ENCODE measurements around the gene SACS. TPM values are rescaled to one million over a fixed set of nuclear protein-coding genes. Genes with fewer than 3 reads are reported as not detected.

The SACS gene
- total RNA-seq, 2 donors from 2014 or later = 15.2 to 29.2 TPM

DNA sequence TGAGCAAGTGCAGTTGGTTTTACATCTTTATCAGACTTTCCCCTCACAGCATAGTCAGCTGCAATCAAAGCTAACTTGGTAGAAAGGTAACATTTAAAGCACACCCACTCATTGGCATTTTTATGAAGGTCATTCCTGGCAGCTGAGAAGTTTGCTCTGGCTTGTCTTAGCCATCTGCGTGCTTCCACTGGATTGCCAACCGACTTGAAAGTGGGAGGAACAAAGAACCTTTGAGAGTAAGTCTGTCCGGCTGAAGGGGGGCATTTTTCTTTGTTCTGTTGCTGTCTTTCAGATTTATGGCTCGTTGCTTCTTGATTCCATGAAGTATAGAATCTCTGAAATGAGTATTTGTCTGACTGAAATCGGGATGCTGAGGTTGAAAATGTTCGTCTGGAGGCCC, 103.1 kb downstream of the SACS start:
- no peaks in the 10 kb centered on the region for H3K27me3 ChIP-seq
- no peak for TF ChIP-seq CTCF (IDR thresholded peaks at IDR 0.05)
- no peaks in the 10 kb centered on the region for H3K36me3 ChIP-seq
- H3K4me1 ChIP-seq = no peaks in the 10 kb centered on the region
- no peak overlapping the region for H3K27ac ChIP-seq
- H3K4me3 ChIP-seq = no peak overlapping the region
- no peak for DNase-seq (ENCODE audit: low spot score)
- H3K9me3 ChIP-seq = peaks cover 0 to 10% of the 10 kb centered on the region in 2 donors

DNA sequence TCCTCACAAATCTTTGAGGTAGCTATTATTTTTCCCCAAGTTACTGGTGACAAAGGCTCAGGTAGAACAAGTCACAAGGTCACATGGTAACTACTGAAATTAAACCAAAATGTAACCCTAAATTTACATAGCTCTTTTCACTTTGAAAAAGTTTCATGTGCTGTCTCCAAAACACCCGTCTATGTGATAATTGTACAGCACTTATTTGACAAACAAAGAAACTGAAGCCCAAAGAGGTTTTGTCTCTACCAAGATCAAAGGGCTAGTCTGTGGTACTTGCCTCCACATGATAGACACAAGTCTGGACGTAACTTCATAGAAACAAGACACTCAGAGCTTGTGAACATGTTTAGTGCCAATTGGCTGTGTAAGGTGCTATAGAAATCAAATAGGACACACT, 108.3 kb downstream of the SACS start:
- no peaks in the 10 kb centered on the region for H3K27me3 ChIP-seq
- no peak overlapping the region for H3K27ac ChIP-seq
- DNase-seq (ENCODE audit: low spot score) = no peak
- peaks cover 0 to 4% of the 10 kb centered on the region in 2 donors for H3K4me1 ChIP-seq
- H3K4me3 ChIP-seq = no peak overlapping the region
- no peak for TF ChIP-seq CTCF (IDR thresholded peaks at IDR 0.05)
- H3K36me3 ChIP-seq = no peaks in the 10 kb centered on the region
- H3K9me3 ChIP-seq = no peaks in the 10 kb centered on the region

DNA sequence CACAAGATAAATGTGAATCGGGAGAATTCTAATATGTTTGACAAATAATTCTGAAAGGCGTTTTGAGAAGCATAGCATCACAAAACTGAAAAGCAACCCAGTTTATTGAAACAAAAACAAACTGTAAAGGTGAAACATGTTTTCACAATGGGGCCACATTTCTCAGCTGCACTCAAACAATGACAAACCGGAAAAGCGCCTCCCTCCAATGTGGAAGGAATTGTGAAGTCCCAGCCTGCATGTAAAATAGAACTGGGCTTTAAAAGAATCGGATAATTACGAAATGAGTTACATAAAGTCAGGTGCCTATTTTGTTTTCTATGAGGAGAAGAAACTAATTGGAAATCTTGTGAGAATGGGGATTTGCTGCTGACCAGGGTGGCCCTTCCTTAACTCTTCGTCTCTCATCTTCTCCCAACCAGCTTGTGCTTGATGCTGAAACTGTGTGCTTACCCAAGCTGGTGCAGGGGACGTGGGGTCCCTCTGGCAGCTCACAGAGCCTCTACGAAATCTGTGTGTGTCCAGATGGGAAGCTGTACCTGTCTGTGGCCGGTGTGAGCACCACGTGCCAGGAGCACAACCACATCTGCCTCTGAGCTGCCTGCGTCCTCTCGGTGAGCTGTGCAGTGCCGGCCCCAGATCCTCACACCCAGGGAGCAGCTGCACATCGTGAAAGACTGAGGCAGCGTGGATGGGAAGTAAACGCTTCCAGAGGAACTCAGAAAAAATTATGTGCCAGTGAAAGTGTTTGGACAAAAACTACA, 109.4 kb downstream of the SACS start:
- no peak overlapping the region for H3K27ac ChIP-seq

DNA sequence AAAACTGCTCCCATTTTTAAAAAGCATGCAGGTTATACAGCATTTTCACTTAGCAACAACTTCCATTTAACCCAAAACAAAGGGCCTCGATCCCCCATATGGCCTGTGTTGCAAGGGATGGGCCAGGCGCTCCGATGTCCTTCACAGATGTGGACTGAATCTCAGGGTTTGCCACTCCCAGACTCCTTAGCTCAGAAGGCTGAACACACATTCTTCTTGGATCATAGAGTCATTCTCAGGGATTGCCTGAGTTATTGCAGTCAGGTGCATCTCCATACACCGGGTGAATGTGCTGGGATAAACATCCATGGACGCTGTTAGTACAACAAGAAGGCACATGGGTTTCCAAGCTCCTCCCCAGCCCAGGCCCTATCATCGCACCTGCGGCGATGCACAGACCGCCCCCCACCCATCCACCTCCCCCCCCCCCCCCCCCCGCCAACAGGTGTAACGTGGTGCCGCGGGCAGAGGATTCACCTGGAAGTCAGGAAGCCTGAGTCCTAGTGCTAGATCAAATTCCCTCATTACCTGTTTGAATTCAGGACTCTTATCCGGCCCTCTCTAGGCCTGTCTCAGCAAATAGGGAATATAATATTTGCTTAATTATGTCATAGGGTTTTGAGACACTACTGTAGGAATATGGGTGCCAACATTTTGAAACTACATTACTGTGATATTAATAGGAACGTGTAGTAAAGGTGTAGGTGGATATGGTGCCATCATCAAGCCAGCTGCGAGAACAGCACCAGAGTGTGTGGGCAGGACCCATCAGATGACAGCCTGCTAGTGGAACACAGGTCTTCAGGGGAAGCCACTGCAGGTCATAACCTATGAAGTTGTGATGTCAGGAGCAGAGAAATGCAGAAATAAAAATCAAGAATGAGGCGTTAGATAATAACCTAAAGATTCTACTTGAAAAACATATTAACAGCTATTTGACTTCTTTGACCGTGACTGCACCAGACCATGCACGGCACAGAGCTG, 110.9 kb downstream of the SACS start:
- H3K4me3 ChIP-seq = no peak overlapping the region
- TF ChIP-seq CTCF (IDR thresholded peaks at IDR 0.05) = no peak
- H3K9me3 ChIP-seq = no peaks in the 10 kb centered on the region
- H3K27ac ChIP-seq = no peak overlapping the region
- H3K36me3 ChIP-seq = no peaks in the 10 kb centered on the region
- no peaks in the 10 kb centered on the region for H3K27me3 ChIP-seq
- peaks cover 0 to 4% of the 10 kb centered on the region in 2 donors for H3K4me1 ChIP-seq
- DNase-seq (ENCODE audit: low spot score) = no peak

More for the DNA sequence above, 109.4 kb downstream of the SACS start:
- Histone ChIP-seq H3K9me3 (no peaks in the 10 kb centered on the region), H3K4me1 (peaks cover 0 to 4% of the 10 kb centered on the region in 2 donors), H3K27me3 (no peaks in the 10 kb centered on the region), H3K4me3 (no peak overlapping the region), H3K36me3 (no peaks in the 10 kb centered on the region)
- no peak for TF ChIP-seq CTCF (IDR thresholded peaks at IDR 0.05)
- no peak for DNase-seq (ENCODE audit: low spot score)

GRCh38 chr13:23321535-23322241, 111.8 kb downstream of the SACS start:
- TF ChIP-seq CTCF (IDR thresholded peaks at IDR 0.05) = no peak
- Histone ChIP-seq H3K4me3 (no peak overlapping the region), H3K36me3 (no peaks in the 10 kb centered on the region), H3K9me3 (no peaks in the 10 kb centered on the region), H3K4me1 (peaks cover 0 to 4% of the 10 kb centered on the region in 2 donors), H3K27ac (peak overlapping the region; percentile 14 to 25), H3K27me3 (no peaks in the 10 kb centered on the region)
- DNase-seq (ENCODE audit: low spot score) = peak; percentile 83

Measured in right atrium auricular region (tissue), 2 donors.